RWPE2 (cell line): Measurements from ENCODE around the gene B4GALNT4.

Experiments used
- ATAC-seq: fragments of 200-7000 bp; cut with Tn5 transposase; 3 replicates; pipeline ENCODE4 v1.9.1; 2021; ENCODE audit warnings: low read depth
- DNase-seq: peaks from one replicate; pipeline ENCODE4 v3.0.0-alpha.2; 2020; ENCODE audit warnings: low spot score
- H3K27ac ChIP-seq: fragments of 450-650 bp; 2 replicates; pipeline ENCODE4 v1.5.1; 2017; ENCODE audit warnings: mild to moderate bottlenecking; ENCODE audit not compliant: poor library complexity, severe bottlenecking
- H3K27me3 ChIP-seq: fragments of 250-450 bp; sonication (Bioruptor Pico); 2 replicates; pipeline ENCODE4 v1.5.1; 2021; ENCODE audit warnings: mild to moderate bottlenecking, moderate library complexity; ENCODE audit not compliant: insufficient read depth, poor library complexity, severe bottlenecking
- H3K36me3 ChIP-seq: fragments of 250-450 bp; sonication (Bioruptor Pico); 2 replicates; pipeline ENCODE4 v1.5.1; 2020; ENCODE audit warnings: low read depth, mild to moderate bottlenecking, moderate library complexity
- H3K4me1 ChIP-seq: fragments of 250-450 bp; sonication (Bioruptor Pico); 2 replicates; pipeline ENCODE4 v1.5.1; 2021; ENCODE audit warnings: mild to moderate bottlenecking, moderate library complexity; ENCODE audit not compliant: insufficient read depth, poor library complexity, severe bottlenecking
- H3K4me3 ChIP-seq: fragments of 250-450 bp; sonication (Bioruptor Pico); 2 replicates; pipeline ENCODE4 v1.5.1; 2021; ENCODE audit warnings: mild to moderate bottlenecking, moderate library complexity; ENCODE audit not compliant: severe bottlenecking
- H3K9me3 ChIP-seq: fragments of 250-450 bp; sonication (Bioruptor Pico); 2 replicates; pipeline ENCODE4 v1.5.1; 2021; ENCODE audit warnings: mild to moderate bottlenecking, moderate library complexity; ENCODE audit not compliant: severe bottlenecking
- TF ChIP-seq, protein P1 (sequence below): fragments of 450-650 bp; IDR thresholded peaks from one replicate; pipeline ENCODE4 v1.5.1; 2017; ENCODE audit warnings: mild to moderate bottlenecking, moderate library complexity; ENCODE audit not compliant: poor library complexity, severe bottlenecking

B4GALNT4 gene

GRCh38 chr11:406796-407650 lies 37.7 kb downstream of the B4GALNT4 start:
- Histone ChIP-seq H3K36me3 (peaks cover 23% of the 10 kb centered on the region), H3K4me3 (peak overlapping the region; percentile 15), H3K27ac (peak overlapping the region; percentile 35), H3K27me3 (no peaks in the 10 kb centered on the region), H3K4me1 (no peaks in the 10 kb centered on the region), H3K9me3 (no peaks in the 10 kb centered on the region)
- TF ChIP-seq, protein P1, sequence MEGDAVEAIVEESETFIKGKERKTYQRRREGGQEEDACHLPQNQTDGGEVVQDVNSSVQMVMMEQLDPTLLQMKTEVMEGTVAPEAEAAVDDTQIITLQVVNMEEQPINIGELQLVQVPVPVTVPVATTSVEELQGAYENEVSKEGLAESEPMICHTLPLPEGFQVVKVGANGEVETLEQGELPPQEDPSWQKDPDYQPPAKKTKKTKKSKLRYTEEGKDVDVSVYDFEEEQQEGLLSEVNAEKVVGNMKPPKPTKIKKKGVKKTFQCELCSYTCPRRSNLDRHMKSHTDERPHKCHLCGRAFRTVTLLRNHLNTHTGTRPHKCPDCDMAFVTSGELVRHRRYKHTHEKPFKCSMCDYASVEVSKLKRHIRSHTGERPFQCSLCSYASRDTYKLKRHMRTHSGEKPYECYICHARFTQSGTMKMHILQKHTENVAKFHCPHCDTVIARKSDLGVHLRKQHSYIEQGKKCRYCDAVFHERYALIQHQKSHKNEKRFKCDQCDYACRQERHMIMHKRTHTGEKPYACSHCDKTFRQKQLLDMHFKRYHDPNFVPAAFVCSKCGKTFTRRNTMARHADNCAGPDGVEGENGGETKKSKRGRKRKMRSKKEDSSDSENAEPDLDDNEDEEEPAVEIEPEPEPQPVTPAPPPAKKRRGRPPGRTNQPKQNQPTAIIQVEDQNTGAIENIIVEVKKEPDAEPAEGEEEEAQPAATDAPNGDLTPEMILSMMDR: no peak
- DNase-seq (peak; percentile 92), ATAC-seq (peak; percentile 65)

DNA sequence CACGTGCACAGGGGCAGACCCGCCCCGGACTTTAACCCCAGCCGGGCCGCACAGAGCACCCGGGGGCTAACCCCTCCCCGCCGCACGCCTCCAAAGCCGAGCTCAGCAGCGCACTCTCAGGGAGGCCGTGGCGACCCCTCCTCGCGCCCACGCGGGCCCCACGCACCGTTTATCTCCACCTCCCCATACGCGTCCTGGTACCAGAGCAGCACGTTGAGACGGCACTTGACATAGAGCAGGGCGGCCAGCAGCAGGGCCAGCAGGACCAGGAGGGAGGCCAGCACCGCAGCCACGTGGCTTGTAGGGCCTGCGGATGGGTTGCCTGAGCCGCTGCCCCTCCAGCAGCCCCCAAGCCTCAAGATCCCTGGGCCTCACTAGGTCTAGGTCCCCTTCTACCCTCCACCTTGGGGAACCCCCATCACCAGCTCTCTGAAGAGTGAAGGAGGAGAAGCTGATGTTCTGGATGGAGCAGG lies 38.4 kb downstream of the B4GALNT4 start:
- ATAC-seq: no peak; the same call in 2 of the 3 replicates

DNA sequence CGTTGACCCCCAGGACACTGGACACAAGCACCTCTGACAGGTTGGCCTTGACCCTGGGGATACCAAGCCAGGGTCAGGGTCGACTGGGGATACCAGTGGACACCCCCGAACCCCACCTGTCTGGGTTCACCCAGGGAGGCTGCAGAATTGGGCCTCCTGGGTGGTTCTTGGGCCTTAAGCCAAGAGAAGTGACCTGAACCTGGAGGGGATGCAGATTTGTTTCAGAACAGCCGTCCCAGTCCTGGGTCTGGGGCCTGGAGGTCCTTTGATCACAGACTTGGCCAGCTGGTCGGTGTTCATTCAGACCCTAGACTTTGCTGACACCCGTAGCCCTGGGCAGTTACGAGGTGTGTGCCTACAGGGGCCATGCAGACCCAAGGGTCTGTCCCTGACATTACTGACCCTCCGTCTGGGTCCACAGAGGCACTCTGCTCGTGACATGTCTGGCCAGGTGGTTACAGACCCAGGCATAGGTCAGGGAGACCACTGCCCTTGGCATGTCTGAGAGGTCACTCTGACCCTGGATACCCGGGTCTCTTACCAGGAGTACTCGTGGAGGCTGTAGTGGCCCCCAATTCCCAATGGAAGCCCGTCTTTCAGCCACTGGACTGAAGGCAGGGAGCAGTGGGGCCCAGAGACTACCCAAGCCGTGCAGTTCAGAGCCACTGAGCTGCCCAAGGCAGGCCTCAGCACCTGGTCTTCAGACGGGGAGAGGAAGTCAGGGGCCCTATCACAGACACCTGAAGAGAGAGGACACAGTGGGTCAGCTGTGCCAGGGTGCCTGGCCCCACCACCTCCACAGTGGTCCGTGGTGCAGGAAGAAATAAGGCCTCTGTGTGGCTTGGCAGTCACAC lies 39.1 kb downstream of the B4GALNT4 start:
- DNase-seq: no peak
- no peaks in the 10 kb centered on the region for H3K4me1 ChIP-seq
- TF ChIP-seq, protein P1: no peak

More for the DNA sequence above, 38.4 kb downstream of the B4GALNT4 start:
- Histone ChIP-seq H3K27ac (no peak overlapping the region), H3K4me3 (no peak overlapping the region), H3K27me3 (no peaks in the 10 kb centered on the region), H3K9me3 (no peaks in the 10 kb centered on the region), H3K4me1 (no peaks in the 10 kb centered on the region), H3K36me3 (peaks cover 23% of the 10 kb centered on the region)
- DNase-seq: no peak
- TF ChIP-seq, protein P1: no peak

GRCh38 chr11:409008-409599 lies 39.8 kb downstream of the B4GALNT4 start:
- Histone ChIP-seq H3K27ac (no peak overlapping the region), H3K27me3 (no peaks in the 10 kb centered on the region), H3K4me1 (no peaks in the 10 kb centered on the region), H3K9me3 (no peaks in the 10 kb centered on the region), H3K4me3 (no peak overlapping the region), H3K36me3 (peaks cover 11% of the 10 kb centered on the region)
- 0 out of 3 replicates have a peak, but pooled peaks have one; percentile 0 for ATAC-seq
- no peak for DNase-seq
- TF ChIP-seq, protein P1: no peak

More for the DNA sequence above, 39.1 kb downstream of the B4GALNT4 start:
- Histone ChIP-seq H3K27ac (no peak overlapping the region), H3K9me3 (no peaks in the 10 kb centered on the region), H3K4me3 (no peak overlapping the region), H3K36me3 (peaks cover 18% of the 10 kb centered on the region), H3K27me3 (no peaks in the 10 kb centered on the region)
- no peak for ATAC-seq
